K562 (cell line): Measurements from ENCODE around the gene CIB1. TPM values are rescaled to one million over a fixed set of nuclear protein-coding genes. Genes with fewer than 3 reads are reported as not detected.

ENCODE experiments used
- DMBX1 ChIP-seq: fragments of 250-450 bp; sonication (Bioruptor Pico); IDR thresholded peaks from 2 replicates; pipeline ENCODE4 v1.8.0; 2022; ENCODE audit warnings: inconsistent platforms, mild to moderate bottlenecking, moderate library complexity, borderline replicate concordance
- EHMT2 ChIP-seq: fragments of 450-650 bp; IDR thresholded peaks from 2 replicates; pipeline ENCODE4 v1.6.1; 2018; ENCODE audit warnings: antibody characterized with exemption
- FOXA3 ChIP-seq, 2 experiments: fragments of 450-650 bp in 1 of 2; sonication (generic) in 1 of 2; formaldehyde crosslinking; IDR thresholded peaks in 1 of 2; conservative IDR thresholded peaks in 1 of 2; 2 replicates each; pipeline versions ENCODE4 v1.4.0 to v1.8.0; 2020 to 2022; ENCODE audit warnings: mild to moderate bottlenecking in 2 of 2, missing genetic modification reagents in 1 of 2
- KAT8 ChIP-seq: fragments of 450-650 bp; IDR thresholded peaks from 2 replicates; pipeline ENCODE4 v1.6.1; 2016; ENCODE audit warnings: low read depth, mild to moderate bottlenecking
- ZNF41 ChIP-seq: fragments of 250-450 bp; sonication (Bioruptor Pico); conservative IDR thresholded peaks from 2 replicates; pipeline ENCODE4 v1.4.0; 2020; ENCODE audit warnings: mild to moderate bottlenecking
- polyA plus RNA-seq, 8 experiments: library from polyadenylated mRNA; depleted of rRNA in 4 of 8; stranded (reverse) in 5 of 8; unstranded in 3 of 8; fragments of >200 nt; fragmentation: Nextera tagmentation in 2 of 8; fragmentation: Illumina TruSeq in 1 of 8; extraction: Ambion mirVana in 2 of 8; extraction: Trizol in 1 of 8; gene quantifications; 2 replicates each; pipeline versions ENCODE4 v1.2.1 to v1.2.3, GENCODE V29; 2011 to 2014; ENCODE audit warnings: inconsistent platforms in 1 of 8, missing spikeins in 1 of 8
- total RNA-seq, 7 experiments: library from RNA; depleted of rRNA in 6 of 7; stranded (reverse); fragments of >200 nt in 6 of 7; fragmentation: Illumina TruSeq in 2 of 7; extraction: Trizol in 2 of 7; gene quantifications; 2 replicates each; pipeline versions ENCODE4 v1.2.1 to v1.2.3, GENCODE V29; 2011 to 2021; ENCODE audit warnings: low replicate concordance in 1 of 7
- TF ChIP-seq, protein P1 (sequence below): fragments of 250-450 bp; sonication (Bioruptor Pico); IDR thresholded peaks from 2 replicates; pipeline ENCODE4 v1.4.0; 2020
- TF ChIP-seq, protein P2 (sequence below), 2 experiments: fragments of 450-650 bp in 1 of 2; sonication (generic) in 1 of 2; formaldehyde crosslinking in 1 of 2; IDR thresholded peaks; 2 replicates each; pipeline versions ENCODE4 v1.7.1 to v1.9.0; 2016 to 2022; ENCODE audit warnings: inconsistent platforms in 1 of 2, mild to moderate bottlenecking in 1 of 2, missing genetic modification reagents in 1 of 2
- TF ChIP-seq, protein P3 (sequence below): fragments of 450-650 bp; conservative IDR thresholded peaks from 2 replicates; pipeline ENCODE4 v1.6.1; 2016; ENCODE audit warnings: missing genetic modification characterization, low read depth, mild to moderate bottlenecking, control low read depth, missing compliant biosample characterization
- TF ChIP-seq, protein P4 (sequence below), 2 experiments: fragments of 450-650 bp; IDR thresholded peaks; 2 replicates each; pipeline ENCODE4 v1.6.1; 2016
- TF ChIP-seq, protein P5 (sequence below): fragments of 250-450 bp; sonication (Bioruptor Pico); IDR thresholded peaks from 2 replicates; pipeline ENCODE4 v1.4.0; 2020; ENCODE audit warnings: mild to moderate bottlenecking

Gene CIB1
- total and polyA plus RNA-seq, 9 of the 15 experiments (the other 6 are each of a cell fraction or from before 2014, with no cell fraction given) = 14.9 to 136 (median 64.5) TPM

DNA sequence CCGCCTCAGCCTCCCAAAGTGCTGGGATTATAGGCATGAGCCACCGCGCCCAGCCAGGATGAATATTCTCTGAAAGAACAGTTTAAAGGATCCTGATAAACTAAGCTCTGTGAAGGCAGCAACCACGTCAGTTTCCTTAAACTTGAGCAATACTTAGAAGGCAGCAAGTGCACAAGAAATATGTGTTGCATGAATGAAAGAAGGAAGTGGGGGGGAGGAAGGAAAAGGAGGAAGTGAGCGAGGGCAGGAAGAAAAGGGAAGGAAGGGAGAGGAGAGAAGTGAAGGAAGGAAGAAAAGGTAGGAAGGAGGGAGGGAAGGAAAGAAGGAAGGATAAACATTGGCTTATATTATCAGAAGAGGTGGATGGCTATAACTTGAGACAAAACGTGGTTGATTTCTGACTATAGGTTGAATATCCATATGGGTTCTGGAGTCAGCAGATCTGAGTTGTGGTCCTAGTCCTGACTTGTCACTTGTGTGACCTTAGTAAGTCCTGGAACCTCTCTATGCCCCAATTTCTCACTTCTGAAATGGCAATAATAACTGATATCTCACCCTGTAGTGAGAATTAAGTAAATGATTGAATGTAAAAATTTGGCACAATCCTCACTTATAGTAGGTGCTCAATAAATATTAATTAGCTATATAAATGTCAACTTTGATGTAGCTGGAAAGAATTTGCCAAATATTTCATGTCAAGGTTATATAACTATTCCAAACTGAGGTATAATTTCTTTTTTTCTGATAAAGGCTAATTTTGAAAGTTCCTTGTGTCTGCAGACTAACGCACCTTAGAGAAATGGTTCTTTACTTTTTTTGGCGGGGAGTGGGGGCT, 44.6 kb downstream of the CIB1 start (continued):
- TF ChIP-seq, protein P1, sequence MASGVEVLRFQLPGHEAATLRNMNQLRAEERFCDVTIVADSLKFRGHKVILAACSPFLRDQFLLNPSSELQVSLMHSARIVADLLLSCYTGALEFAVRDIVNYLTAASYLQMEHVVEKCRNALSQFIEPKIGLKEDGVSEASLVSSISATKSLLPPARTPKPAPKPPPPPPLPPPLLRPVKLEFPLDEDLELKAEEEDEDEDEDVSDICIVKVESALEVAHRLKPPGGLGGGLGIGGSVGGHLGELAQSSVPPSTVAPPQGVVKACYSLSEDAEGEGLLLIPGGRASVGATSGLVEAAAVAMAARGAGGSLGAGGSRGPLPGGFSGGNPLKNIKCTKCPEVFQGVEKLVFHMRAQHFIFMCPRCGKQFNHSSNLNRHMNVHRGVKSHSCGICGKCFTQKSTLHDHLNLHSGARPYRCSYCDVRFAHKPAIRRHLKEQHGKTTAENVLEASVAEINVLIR (CRISPR knock-in tag) = no peak
- TF ChIP-seq KAT8 = no peak
- no peak for TF ChIP-seq ZNF41
- TF ChIP-seq, protein P2, sequence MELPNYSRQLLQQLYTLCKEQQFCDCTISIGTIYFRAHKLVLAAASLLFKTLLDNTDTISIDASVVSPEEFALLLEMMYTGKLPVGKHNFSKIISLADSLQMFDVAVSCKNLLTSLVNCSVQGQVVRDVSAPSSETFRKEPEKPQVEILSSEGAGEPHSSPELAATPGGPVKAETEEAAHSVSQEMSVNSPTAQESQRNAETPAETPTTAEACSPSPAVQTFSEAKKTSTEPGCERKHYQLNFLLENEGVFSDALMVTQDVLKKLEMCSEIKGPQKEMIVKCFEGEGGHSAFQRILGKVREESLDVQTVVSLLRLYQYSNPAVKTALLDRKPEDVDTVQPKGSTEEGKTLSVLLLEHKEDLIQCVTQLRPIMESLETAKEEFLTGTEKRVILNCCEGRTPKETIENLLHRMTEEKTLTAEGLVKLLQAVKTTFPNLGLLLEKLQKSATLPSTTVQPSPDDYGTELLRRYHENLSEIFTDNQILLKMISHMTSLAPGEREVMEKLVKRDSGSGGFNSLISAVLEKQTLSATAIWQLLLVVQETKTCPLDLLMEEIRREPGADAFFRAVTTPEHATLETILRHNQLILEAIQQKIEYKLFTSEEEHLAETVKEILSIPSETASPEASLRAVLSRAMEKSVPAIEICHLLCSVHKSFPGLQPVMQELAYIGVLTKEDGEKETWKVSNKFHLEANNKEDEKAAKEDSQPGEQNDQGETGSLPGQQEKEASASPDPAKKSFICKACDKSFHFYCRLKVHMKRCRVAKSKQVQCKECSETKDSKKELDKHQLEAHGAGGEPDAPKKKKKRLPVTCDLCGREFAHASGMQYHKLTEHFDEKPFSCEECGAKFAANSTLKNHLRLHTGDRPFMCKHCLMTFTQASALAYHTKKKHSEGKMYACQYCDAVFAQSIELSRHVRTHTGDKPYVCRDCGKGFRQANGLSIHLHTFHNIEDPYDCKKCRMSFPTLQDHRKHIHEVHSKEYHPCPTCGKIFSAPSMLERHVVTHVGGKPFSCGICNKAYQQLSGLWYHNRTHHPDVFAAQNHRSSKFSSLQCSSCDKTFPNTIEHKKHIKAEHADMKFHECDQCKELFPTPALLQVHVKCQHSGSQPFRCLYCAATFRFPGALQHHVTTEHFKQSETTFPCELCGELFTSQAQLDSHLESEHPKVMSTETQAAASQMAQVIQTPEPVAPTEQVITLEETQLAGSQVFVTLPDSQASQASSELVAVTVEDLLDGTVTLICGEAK (IDR thresholded peaks at IDR 0.05) = peak; percentile 69; the same call in 1 of the 2 replicates
- TF ChIP-seq, protein P2 (CRISPR knock-in tag; IDR thresholded peaks at IDR 0.05) = no peak
- no peak for TF ChIP-seq FOXA3 (CRISPR knock-in tag; conservative IDR thresholded peaks at IDR 0.05 in 1 of 2, IDR thresholded peaks at IDR 0.05 in 1 of 2)
- TF ChIP-seq, protein P3, sequence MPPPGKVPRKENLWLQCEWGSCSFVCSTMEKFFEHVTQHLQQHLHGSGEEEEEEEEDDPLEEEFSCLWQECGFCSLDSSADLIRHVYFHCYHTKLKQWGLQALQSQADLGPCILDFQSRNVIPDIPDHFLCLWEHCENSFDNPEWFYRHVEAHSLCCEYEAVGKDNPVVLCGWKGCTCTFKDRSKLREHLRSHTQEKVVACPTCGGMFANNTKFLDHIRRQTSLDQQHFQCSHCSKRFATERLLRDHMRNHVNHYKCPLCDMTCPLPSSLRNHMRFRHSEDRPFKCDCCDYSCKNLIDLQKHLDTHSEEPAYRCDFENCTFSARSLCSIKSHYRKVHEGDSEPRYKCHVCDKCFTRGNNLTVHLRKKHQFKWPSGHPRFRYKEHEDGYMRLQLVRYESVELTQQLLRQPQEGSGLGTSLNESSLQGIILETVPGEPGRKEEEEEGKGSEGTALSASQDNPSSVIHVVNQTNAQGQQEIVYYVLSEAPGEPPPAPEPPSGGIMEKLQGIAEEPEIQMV (tag) = no peak
- TF ChIP-seq, protein P4, sequence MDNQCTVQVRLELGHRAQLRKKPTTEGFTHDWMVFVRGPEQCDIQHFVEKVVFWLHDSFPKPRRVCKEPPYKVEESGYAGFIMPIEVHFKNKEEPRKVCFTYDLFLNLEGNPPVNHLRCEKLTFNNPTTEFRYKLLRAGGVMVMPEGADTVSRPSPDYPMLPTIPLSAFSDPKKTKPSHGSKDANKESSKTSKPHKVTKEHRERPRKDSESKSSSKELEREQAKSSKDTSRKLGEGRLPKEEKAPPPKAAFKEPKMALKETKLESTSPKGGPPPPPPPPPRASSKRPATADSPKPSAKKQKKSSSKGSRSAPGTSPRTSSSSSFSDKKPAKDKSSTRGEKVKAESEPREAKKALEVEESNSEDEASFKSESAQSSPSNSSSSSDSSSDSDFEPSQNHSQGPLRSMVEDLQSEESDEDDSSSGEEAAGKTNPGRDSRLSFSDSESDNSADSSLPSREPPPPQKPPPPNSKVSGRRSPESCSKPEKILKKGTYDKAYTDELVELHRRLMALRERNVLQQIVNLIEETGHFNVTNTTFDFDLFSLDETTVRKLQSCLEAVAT (IDR thresholded peaks at IDR 0.05) = peak; percentile 80 to 81
- TF ChIP-seq DMBX1 (CRISPR knock-in tag) = no peak
- peak; percentile 74 for TF ChIP-seq EHMT2
- TF ChIP-seq, protein P5, sequence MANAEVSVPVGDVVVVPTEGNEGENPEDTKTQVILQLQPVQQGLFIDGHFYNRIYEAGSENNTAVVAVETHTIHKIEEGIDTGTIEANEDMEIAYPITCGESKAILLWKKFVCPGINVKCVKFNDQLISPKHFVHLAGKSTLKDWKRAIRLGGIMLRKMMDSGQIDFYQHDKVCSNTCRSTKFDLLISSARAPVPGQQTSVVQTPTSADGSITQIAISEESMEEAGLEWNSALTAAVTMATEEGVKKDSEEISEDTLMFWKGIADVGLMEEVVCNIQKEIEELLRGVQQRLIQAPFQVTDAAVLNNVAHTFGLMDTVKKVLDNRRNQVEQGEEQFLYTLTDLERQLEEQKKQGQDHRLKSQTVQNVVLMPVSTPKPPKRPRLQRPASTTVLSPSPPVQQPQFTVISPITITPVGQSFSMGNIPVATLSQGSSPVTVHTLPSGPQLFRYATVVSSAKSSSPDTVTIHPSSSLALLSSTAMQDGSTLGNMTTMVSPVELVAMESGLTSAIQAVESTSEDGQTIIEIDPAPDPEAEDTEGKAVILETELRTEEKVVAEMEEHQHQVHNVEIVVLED (CRISPR knock-in tag) = no peak
